K562 (cell line): ENCODE data around the gene PRKCE. TPM values are rescaled to one million over a fixed set of nuclear protein-coding genes. Genes with fewer than 3 reads are reported as not detected.

Source experiments
- ATF1 ChIP-seq, 2 experiments: fragments of 450-650 bp in 1 of 2; IDR thresholded peaks; 2 replicates each; pipeline ENCODE4 v1.6.1; 2016; ENCODE audit warnings: missing compliant biosample characterization in 1 of 2, missing genetic modification characterization in 1 of 2
- BACH1 ChIP-seq: fragments of 200-800 bp; sonication (Bioruptor generic); IDR thresholded peaks from 2 replicates; pipeline ENCODE4 v1.6.1; 2016; ENCODE audit warnings: missing genetic modification characterization, missing compliant biosample characterization
- BCLAF1 ChIP-seq, 2 experiments: fragments of 450-650 bp in 1 of 2; IDR thresholded peaks; 2 replicates each; pipeline ENCODE4 v1.6.1; 2011 to 2017; ENCODE audit warnings: low read depth in 2 of 2, antibody characterized with exemption in 1 of 2, borderline replicate concordance in 1 of 2, low read length in 1 of 2, mild to moderate bottlenecking in 1 of 2, mixed read lengths in 1 of 2; ENCODE audit not compliant: control insufficient read depth in 1 of 2
- CBX1 ChIP-seq: sonication (generic); IDR thresholded peaks from 2 replicates; pipeline ENCODE4 v1.6.1; 2016; ENCODE audit warnings: antibody characterized with exemption, low read depth, mild to moderate bottlenecking
- E2F3 ChIP-seq: fragments of 250-450 bp; sonication (Bioruptor Pico); IDR thresholded peaks from 2 replicates; pipeline ENCODE4 v1.4.0; 2020; ENCODE audit warnings: mild to moderate bottlenecking
- EP300 ChIP-seq: IDR thresholded peaks from 2 replicates; pipeline ENCODE4 v1.6.1; 2012; ENCODE audit warnings: low read length, improper control_type of control experiment
- ESRRA ChIP-seq: fragments of 450-650 bp; IDR thresholded peaks from 2 replicates; pipeline ENCODE4 v1.6.1; 2014; ENCODE audit warnings: low read depth, mild to moderate bottlenecking, moderate library complexity, borderline replicate concordance
- FOXK2 ChIP-seq, 2 experiments: fragments of 450-650 bp; IDR thresholded peaks in 1 of 2; conservative IDR thresholded peaks in 1 of 2; 2 replicates each; pipeline ENCODE4 v1.6.1; 2016; ENCODE audit warnings: low read depth in 2 of 2, mild to moderate bottlenecking in 1 of 2
- KHSRP ChIP-seq: fragments of 450-650 bp; IDR thresholded peaks from 2 replicates; pipeline ENCODE4 v1.6.1; 2017
- MAFK ChIP-seq: IDR thresholded peaks from 2 replicates; pipeline ENCODE4 v1.6.1; 2011; ENCODE audit warnings: low read length, improper control_type of control experiment
- MNT ChIP-seq, 2 experiments: fragments of 450-650 bp; conservative IDR thresholded peaks; 2 replicates each; pipeline ENCODE4 v1.6.1; 2017; ENCODE audit warnings: mild to moderate bottlenecking in 2 of 2, moderate library complexity in 2 of 2
- MTA3 ChIP-seq: fragments of 450-650 bp; formaldehyde crosslinking; IDR thresholded peaks from 2 replicates; pipeline ENCODE4 v1.6.1; 2017; ENCODE audit warnings: mild to moderate bottlenecking, borderline replicate concordance
- NUFIP1 ChIP-seq: fragments of 450-650 bp; IDR thresholded peaks from 2 replicates; pipeline ENCODE4 v1.6.1; 2018; ENCODE audit not compliant: partially characterized antibody
- RBM15 ChIP-seq: fragments of 200-400 bp; formaldehyde crosslinking; IDR thresholded peaks from 2 replicates; pipeline ENCODE4 v1.6.1; 2018; ENCODE audit warnings: mild to moderate bottlenecking, low read length, moderate library complexity; ENCODE audit not compliant: insufficient read depth
- RHOXF2B ChIP-seq: fragments of 250-450 bp; sonication (Bioruptor Pico); conservative IDR thresholded peaks from 2 replicates; pipeline ENCODE4 v1.5.1; 2021
- TARDBP ChIP-seq: fragments of 450-650 bp; IDR thresholded peaks from 2 replicates; pipeline ENCODE4 v1.6.1; 2016
- TGIF2 ChIP-seq: sonication (generic); formaldehyde crosslinking; IDR thresholded peaks from 2 replicates; pipeline ENCODE4 v1.8.1; 2022; ENCODE audit warnings: mild to moderate bottlenecking, missing genetic modification reagents, moderate library complexity
- ZNF639 ChIP-seq, 2 experiments: fragments of 200-800 bp in 1 of 2; sonication (Bioruptor generic) in 1 of 2; sonication (generic) in 1 of 2; formaldehyde crosslinking in 1 of 2; IDR thresholded peaks in 1 of 2; conservative IDR thresholded peaks in 1 of 2; 2 replicates each; pipeline versions ENCODE4 v1.5.0 to v1.6.1; 2016 to 2020; ENCODE audit warnings: missing compliant biosample characterization in 1 of 2, missing genetic modification characterization in 1 of 2, missing genetic modification reagents in 1 of 2
- polyA plus RNA-seq, 8 experiments: library from polyadenylated mRNA; depleted of rRNA in 4 of 8; stranded (reverse) in 5 of 8; unstranded in 3 of 8; fragments of >200 nt; fragmentation: Nextera tagmentation in 2 of 8; fragmentation: Illumina TruSeq in 1 of 8; extraction: Ambion mirVana in 2 of 8; extraction: Trizol in 1 of 8; gene quantifications; 2 replicates each; pipeline versions ENCODE4 v1.2.1 to v1.2.3, GENCODE V29; 2011 to 2014; ENCODE audit warnings: inconsistent platforms in 1 of 8, missing spikeins in 1 of 8
- total RNA-seq, 7 experiments: library from RNA; depleted of rRNA in 6 of 7; stranded (reverse); fragments of >200 nt in 6 of 7; fragmentation: Illumina TruSeq in 2 of 7; extraction: Trizol in 2 of 7; gene quantifications; 2 replicates each; pipeline versions ENCODE4 v1.2.1 to v1.2.3, GENCODE V29; 2011 to 2021; ENCODE audit warnings: low replicate concordance in 1 of 7
- TF ChIP-seq, protein P1 (sequence below): fragments of 450-650 bp; formaldehyde crosslinking; IDR thresholded peaks from 2 replicates; pipeline ENCODE4 v1.4.0; 2020; ENCODE audit warnings: mild to moderate bottlenecking, moderate library complexity

Gene PRKCE
- total and polyA plus RNA-seq, 9 of the 15 experiments (the other 6 are each of a cell fraction or from before 2014, with no cell fraction given), result 0.06 to 1.0 (median 0.22) TPM; not detected in 1

DNA sequence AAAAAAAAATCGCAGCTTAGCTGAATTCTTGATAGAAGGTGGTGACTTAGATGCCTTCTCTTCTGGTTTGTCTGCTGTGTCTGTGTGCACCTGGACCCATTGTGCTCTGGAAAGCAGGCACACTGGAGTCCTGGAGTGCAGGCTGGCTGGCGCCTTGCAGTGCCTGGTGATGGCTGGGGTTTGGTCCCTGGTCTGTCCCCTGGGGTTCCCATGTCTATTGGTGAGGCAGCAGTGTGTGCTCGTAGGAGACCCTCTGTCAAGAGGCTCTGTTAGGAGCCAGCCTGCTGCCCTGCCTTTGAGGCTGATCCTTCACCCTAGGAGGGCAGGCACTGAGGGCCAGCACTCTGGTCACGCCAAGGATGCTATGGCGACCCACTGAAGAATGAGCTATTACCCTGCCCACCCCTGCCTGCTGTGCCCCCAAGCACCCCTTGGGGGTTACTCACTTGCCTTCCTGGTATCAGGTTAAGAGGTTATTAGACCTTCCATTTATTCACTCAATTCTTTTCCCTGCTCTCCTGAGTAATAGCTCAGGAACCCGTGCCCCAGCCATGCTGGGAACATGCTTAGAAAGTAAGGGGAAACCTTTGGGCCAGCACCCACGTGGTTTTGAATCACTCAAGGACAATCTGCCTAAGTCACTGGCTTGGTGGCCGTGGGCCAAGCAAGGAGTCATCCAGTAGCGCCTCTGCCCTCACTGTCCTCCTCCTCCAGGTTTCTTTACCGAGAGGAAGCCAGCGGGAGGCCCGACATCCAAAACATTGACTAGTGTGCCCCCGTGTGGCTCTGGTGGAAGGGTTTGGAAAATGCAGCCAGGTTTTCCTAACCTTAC lies 284.5 kb downstream of the PRKCE start (continued):
- no peak for TF ChIP-seq ZNF639 (CRISPR knock-in tag; conservative IDR thresholded peaks at IDR 0.05 in 1 of 2, IDR thresholded peaks at IDR 0.05 in 1 of 2)
- TF ChIP-seq RBM15, result no peak
- no peak for TF ChIP-seq E2F3
- peak; percentile 19; the same call in 1 of the 2 replicates for TF ChIP-seq MAFK
- TF ChIP-seq MTA3, result 0 out of 2 replicates have a peak, but pooled peaks have one; percentile 42
- TF ChIP-seq MNT (conservative IDR thresholded peaks at IDR 0.05), result peak; percentile 69 to 79
- no peak for TF ChIP-seq TGIF2 (CRISPR knock-in tag)
- peak; percentile 80; the same call in 1 of the 2 replicates for TF ChIP-seq ESRRA
- no peak for TF ChIP-seq RHOXF2B (CRISPR knock-in tag)
- TF ChIP-seq NUFIP1, result no peak
- TF ChIP-seq TARDBP, result peak; percentile 47; the same call in 1 of the 2 replicates
- TF ChIP-seq, protein P1, sequence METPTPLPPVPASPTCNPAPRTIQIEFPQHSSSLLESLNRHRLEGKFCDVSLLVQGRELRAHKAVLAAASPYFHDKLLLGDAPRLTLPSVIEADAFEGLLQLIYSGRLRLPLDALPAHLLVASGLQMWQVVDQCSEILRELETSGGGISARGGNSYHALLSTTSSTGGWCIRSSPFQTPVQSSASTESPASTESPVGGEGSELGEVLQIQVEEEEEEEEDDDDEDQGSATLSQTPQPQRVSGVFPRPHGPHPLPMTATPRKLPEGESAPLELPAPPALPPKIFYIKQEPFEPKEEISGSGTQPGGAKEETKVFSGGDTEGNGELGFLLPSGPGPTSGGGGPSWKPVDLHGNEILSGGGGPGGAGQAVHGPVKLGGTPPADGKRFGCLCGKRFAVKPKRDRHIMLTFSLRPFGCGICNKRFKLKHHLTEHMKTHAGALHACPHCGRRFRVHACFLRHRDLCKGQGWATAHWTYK (CRISPR knock-in tag), result no peak
- 0 out of 4 replicates have a peak, but pooled peaks of 1 of the 2 experiments have one; percentile 13 for TF ChIP-seq FOXK2 (conservative IDR thresholded peaks at IDR 0.05 in 1 of 2, IDR thresholded peaks at IDR 0.05 in 1 of 2; ENCODE audit: low read depth in 2 of 2)
- no peak for TF ChIP-seq ATF1 (CRISPR knock-in tag; IDR thresholded peaks at IDR 0.05)
- peak; percentile 63 for TF ChIP-seq ATF1 (tag; IDR thresholded peaks at IDR 0.05)
- TF ChIP-seq BACH1, result peak; percentile 28; the same call in 1 of the 2 replicates
- no peak for TF ChIP-seq BCLAF1 (IDR thresholded peaks at IDR 0.05; ENCODE audit: borderline replicate concordance in 1 of 2, control insufficient read depth in 1 of 2, low read depth in 2 of 2, low read length in 1 of 2)
- no peak for TF ChIP-seq KHSRP
- no peak for TF ChIP-seq CBX1
- peak; percentile 41; the same call in 1 of the 2 replicates for TF ChIP-seq EP300
